Hematopoietic multipotent progenitor cell treated with erythropoietin and hydrocortisone succinate and interleukin-3 and kit ligand, for 17 days (in vitro differentiated cells): Measurements from ENCODE around the gene SNX9.

ENCODE experiments used
- DNase-seq: peaks from one replicate; pipeline ENCODE4 v3.0.0-alpha.2; 2015; ENCODE audit warnings: low spot score

Gene SNX9

GRCh38 chr6:157804448-157805327 is 18.4 kb upstream of the SNX9 start:
- DNase-seq: no peak

DNA sequence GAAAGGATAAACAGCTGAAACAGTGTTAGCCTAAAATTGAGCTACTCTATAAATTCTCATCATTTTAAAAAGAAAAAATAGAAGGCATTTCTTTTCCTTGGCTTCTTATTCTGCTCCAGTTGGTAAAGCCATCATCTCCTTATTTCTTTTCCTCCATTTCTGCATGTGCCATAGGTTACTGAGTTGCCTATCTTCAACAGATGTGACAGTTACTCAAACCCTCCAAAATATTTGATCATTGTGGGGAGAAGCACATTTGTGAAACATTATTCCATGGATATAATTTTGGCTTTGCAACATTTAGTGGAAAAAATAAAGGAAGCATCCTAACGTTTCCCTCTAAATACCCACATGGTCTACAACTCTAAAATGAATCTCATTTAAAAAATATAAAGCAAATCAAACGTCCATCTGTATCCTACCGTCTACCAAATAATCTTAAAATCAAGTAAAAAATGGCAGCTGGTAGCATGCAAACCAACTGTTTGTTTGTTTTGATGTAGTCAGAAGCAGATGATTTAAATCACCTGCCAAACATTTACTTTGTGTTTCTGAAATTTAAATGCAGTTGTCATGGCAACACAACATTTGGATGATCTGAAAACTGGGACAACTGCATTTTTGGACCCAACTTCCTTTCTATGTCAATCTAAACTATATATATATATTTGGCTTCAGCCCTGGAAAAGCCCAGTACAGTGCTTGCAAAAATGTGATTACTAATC is 16.8 kb upstream of the SNX9 start:
- no peak for DNase-seq

- no peak for DNase-seq
Measured at GRCh38 chr6:157806856-157807215, 16.2 kb upstream of the SNX9 start.

DNA sequence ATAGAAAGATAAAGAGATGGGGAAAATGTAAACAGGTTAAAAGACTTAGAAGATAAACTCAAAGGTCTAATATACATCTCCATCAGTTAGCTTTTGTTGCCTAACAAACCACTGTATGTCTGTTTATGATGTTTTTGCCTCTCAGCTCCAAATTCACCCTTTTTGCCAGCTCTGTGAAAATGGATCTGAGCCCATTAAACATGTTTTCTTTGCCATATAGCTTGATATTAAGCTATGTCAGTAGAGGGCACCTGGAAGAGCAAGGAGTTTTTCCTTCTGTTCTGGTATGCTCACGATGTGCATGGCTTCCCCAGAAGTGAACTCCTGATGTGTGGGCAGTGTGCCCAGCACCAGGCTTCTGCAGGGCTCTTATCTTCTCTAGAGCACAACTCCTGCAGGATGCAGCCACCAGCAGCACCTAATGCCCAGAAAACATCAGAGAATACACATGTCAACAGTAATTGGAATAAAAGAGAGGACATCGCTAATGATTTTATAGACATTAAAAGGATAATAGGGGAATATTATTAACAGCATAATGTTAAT is 14.6 kb upstream of the SNX9 start:
- peak; percentile 49 for DNase-seq

DNA sequence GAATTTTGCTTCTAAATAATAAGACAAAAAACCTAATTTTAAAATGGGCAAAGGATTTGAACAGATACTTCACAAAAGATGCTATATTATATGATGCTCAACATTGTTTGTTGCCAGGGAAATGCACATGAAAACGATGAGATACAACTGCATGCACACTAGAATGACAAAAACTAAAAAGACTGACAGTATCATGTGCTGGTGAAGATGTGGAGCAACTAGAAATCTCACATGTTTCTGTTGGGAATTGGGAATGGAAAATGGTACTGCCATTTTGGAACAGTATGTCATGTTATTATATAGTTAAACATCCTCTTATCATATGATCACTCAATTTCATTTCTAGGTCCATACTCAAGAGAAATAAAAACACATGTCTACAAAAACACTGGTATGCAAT is 13.4 kb upstream of the SNX9 start:
- no peak for DNase-seq

GRCh38 chr6:157811137-157811475 is 11.9 kb upstream of the SNX9 start:
- DNase-seq: no peak

- DNase-seq: peak; percentile 48
Measured at GRCh38 chr6:157811476-157812173, 11.4 kb upstream of the SNX9 start.

GRCh38 chr6:157812425-157813171 is 10.4 kb upstream of the SNX9 start:
- no peak for DNase-seq

GRCh38 chr6:157813191-157813590 is 9.9 kb upstream of the SNX9 start:
- no peak for DNase-seq

DNA sequence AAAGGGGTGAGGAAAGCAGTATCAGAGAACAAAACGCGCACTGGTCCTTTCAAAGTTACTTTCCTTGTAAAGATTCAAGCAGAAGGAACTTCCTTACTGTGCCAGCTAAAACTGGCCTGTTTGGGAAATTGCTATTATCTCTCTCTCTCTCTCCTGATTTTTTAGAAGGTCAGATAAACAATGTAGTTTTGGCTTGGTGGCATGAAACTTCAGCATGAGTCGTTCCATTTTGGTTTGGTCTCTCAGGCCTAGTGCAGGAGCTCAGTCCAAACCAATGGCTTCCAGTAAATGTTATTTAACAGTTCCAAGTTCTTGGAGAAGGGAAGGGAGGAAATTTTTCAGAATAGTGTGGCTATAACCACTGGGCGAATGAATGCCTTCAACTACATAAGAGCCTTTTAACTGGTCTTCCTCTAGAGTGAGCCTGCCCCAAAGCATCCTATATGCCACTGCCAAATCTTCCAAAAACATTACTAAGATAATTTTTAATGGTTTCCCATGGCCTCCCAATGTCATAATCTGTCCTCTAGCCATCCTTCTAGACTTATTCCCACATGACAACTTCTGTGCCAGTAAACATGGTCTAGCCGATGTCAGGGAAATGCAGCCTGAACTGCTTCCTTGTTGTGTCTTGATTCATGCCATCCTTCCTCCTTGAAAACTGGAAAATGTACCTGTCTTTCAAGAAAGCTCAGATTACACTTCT is 9.1 kb upstream of the SNX9 start:
- DNase-seq: no peak

DNA sequence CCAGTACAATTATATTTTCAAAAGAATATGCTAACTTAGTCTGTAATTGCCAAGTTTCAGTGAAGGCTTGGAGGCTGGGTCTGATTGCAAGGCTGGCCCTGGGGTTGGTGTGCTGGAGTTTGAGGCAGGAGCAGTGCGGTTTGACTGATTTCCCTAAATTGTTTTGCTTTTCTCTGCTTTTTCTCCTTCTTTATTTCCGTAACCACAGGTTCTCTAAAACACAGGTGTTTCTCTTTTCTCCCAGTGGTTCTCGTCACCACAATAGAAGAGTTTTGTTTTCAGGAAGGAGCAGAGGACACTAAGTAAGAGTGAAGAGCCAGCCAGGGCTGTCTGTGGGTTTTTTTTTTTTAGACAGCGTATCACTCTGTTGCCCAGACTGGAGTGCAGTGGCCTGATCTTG is 8.2 kb upstream of the SNX9 start:
- DNase-seq: no peak

- DNase-seq: no peak
Measured at GRCh38 chr6:157821342-157822033, 1.6 kb upstream of the SNX9 start.

DNA sequence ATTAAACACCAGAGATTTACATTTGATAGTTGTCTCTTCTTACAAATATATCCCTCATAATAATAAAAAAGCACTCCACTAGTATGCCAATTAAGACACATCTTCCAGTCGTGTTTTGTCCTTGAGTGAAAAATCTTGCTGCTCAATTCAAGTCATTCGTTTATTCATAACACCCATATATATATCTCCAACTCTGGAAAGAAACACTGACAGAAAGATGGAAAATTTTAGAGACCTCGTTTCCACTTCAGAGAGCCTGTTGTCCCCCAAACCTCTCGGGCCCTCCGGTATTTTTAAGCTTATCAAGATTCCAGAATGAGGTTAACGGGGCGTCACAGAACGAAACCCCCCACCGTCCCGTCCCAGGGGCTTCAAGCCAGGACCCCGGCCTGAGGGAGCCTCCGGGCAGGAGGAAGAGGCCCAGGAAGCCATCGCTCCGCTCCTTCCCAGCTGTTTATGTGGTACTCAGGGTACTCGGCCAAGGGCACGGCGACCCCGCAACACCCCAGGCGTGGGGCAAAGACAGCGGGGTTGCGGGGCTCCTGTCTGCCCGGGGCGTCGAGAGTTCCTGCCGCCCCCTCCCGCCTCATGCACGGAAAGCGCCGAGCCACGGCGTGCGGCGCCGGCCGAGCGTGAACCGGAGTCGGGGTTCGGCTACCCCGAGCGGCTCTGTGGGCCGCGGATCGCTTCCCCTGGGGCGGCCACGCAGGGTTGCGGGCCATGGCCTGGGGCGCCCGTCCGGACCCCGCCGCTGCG is 623 bp upstream of the SNX9 start:
- peak; percentile 40 for DNase-seq

DNA sequence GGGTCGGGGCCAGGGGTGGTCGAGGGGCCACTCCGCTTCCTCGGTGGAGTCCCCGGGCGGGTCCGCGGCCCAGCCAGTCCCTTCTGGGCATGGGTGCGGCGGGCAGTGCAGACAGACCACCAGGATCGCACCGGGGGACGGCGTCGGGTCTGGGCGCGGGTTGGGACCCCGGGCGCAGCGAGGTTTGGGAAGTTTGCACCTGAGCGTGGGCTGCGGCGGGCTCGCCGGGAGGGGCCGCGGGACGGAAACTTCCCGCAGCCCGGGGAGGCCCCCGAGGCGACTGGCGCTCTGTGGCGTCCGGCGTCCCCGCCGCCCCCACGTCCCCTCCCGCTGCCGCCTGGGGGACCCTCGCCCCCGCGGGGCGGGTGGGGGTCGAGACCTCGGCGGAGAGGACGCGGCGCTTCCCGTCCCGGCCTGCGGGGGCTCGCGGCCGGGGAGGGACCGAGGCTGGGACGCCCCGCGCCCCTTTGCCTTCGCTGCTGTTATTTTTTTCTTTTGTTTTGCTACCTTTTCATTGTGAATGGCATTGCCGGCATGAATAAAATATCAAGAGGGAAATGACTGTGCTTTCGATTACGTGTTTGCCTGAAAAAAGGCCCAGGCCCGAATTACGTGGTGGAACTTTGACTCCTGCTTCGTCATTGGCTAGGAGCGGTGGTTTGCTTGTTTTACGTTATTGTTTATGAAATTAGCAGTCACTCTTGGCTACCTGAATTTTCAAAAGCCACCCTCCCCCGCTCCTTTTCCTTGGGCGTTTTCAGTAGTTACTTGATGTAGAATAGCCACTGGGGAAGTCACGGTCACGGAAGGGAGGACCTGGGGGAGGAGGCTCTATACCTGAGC is 703 bp downstream of the SNX9 start:
- peak; percentile 80 for DNase-seq

DNA sequence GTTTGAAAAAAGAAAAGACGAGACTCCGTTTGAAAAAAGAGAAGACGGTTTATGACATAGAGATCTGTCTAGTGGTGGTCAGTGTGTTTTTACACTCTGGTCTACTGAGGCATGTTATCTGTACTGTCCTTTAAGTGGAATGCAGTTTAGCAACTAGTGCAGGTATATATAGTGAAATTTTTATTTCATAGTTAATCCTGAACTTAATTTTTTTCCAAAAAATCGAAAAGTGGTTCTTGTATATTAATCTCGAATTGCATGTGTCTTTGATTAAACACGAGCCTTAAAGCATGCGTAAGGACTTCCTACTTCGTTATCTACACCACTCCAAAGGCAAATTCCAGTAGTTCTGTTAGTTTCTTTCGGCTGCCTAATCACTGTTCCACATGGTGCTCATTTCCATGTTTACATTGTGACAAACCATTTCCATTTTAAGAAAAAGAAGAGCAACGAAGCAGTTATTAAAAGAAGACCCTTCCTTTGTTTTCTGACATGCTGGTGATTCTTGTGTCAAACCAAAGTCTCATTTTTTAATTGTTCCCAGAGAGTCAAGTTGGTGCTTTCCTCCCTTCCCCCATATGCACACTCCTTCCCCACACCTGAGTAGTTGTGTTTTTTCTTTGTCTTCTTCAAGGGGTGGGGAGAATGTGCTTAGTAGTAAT is 2.3 kb downstream of the SNX9 start:
- DNase-seq: peak; percentile 58

DNA sequence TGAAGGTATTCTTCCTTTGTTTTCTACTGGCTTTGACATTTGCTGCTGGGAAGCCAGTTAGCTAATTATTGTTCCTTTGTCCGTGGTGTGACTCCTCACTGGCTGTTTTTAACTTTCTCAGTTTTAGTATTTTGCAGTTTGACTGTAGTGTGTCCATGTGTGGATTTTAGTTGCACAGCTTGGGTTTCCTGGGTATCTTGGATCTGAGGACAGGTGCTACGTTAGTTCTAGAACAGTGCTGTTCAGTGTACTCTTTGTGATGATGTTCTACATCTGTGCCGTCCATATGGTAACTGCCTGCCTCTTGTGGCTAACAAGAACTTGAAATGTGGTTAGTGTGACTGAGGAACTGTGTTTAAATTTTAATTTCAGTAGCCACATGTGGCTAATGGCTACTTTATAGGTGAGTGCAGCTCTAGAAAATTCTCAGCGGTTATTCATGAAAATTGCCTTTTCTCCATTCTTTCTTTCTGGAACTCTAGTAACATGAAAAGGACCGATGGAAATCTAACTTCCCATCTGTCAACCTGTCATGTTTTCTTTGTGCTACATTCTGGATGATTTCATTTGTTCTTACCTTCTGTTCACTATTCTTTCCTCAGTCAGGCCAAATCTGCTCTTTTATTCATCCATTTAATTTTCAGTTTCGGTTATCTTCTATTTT is 7.4 kb downstream of the SNX9 start:
- no peak for DNase-seq

DNA sequence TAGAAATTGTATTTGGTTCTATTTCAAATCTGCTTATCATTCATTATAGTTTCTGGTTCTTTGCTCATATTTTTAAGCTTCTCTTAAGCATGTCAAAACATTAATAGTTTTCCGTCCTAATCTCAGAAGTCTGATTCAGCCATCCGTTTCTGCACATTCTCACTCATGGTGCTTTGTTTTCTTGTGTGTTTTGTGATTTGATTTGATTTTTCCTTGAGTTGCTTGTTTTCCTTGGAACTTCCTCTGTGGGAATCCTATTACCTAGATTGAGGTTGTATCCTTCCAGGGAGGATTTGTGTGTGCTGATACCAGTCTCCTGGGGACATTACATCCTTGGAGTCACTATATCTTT is 7.9 kb downstream of the SNX9 start:
- no peak for DNase-seq
